NCI-H146 treated with DMSO at 0.1 percent for 48 hours (cell line): ENCODE results near the gene POR.
A peak's percentile ranks its signal among the peaks of the same experiment; 100 is the strongest.
"Not testable (repeated sequence)": the region's sequence is repeated elsewhere in the genome, so short reads cannot be mapped to it uniquely, and the experiment has no call there.

Experiments used
- DNase-seq: peaks from one replicate; lab custom pipeline; 2025; ENCODE audit not compliant: unreplicated experiment; lab: John Stamatoyannopoulos, UW

The POR gene

DNA sequence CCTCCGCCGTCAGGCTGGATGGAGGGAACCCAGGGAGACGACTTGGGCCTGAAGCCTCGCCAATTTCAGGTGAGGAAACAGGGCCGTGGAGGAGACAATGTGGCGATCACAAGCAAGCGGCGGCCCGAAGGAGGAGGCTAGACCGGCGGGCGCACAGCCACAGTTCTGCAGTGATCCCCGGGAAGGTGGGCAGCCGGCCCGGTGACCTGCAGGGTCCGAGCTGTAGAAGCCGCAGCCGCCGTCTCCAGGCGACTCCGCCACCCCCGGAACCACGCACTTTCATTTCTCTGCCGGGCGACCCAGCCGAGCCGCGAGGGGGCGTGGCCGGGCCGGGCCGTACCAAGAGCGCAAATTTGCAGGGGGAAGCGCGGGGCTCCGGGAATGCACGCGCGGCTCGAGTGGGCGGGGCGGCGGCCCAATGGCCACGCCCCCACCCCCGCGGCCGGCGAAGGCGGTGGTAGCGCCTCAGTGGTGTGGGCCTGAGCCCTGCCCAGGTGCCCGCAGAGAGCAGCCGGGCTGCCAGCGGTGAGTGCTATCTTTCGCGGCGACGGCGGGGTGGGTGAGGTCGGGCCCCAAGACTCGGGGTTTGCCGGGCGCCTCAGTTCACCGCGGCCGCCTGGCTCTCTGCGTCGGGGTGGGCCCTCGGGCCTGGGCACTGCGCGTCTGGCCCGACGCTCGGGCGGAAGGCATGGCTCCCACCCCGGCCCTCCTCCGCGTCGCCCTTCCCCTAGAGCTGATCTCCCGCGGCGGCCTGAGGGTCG, at the start of gene POR:
POR (plus strand) TSS at position 501 of the 761 bp plus-strand sequence. CDS start 38,847 bp downstream, outside the sequence.
- DNase-seq, result peak; percentile 71

- DNase-seq, result no peak
Observed at GRCh38 chr7:75866114-75866488, 48.9 kb upstream of the POR start.

DNA sequence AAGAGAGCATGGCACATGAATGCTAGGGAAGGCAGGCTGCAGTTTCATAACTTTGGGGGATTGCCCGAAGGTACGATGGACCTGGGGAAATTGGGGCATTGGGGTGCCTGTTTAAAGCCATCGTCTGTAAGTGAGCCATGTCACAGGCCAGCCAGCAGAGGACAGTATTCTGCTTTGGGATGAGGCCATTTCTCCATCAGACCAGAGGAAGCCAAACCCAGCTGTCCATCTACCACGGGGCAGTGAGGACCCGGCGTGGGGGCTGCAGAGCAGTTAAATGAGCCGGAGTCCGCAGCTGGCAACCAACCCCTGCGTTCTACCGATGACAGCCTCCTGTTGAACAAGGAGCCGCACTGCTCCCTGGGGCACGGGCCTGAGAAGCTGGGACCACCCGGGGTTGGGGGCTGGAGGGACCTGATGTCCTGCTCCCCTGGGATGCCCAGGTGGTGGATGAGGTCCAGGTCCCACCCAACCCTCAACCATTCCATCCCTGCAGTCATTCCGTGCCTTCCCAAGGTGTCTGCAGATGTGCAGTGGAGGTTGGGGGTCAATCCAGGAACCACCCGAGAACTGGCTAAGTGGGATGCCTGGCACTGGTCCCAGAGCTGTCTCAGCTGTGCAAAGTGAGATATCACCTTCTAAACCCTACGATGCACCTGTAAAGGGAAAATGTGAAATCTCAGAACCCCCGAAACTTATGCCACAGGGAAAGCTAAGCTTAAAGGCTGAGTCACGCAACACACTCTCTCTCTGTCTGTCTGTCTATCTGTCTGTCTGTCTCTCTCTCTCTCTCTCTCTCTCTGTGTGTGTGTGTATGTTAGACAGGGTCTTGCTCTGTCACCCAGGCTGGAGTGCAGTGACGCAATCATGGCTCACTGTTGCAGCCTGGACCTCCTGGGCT, 48.2 kb upstream of the POR start:
- DNase-seq, result peak; percentile 70

- no peak for DNase-seq
Observed at GRCh38 chr7:75867390-75867717, 47.6 kb upstream of the POR start.

GRCh38 chr7:75868153-75868552, 46.8 kb upstream of the POR start:
- DNase-seq, result no peak

DNA sequence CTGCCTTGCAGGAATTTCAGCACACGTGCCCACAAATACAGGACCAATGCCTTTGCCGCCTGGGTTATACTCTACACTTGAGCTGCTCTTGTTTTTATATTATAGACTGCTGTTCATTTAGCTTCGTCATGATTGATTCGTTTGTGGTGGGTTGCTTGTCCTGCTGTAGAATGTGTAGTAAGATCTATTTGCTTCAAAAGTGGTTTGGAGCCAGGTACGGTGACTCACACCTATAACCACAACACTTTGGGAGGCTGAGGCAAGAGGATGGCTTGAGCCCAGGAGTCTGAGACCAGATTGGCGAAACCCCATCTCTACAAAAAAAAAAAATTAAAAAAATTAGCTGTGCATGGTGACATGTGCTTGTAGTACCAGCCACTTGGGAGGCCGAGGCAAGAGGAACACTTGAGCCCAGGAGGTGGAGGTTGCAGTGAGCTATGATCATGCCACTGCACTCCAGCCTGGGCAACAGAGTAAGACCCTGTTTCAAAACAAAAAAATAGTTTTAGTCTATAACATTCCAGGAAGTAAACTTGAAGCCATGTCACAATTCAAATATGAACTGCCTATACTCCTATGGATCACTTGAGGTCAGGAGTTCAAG, 45.1 kb upstream of the POR start:
- no peak for DNase-seq

- DNase-seq, result no peak
Observed at GRCh38 chr7:75870557-75871161, 44.3 kb upstream of the POR start.

GRCh38 chr7:75872073-75872782, 42.7 kb upstream of the POR start:
- DNase-seq, result no peak

GRCh38 chr7:75874180-75874579, 40.8 kb upstream of the POR start:
- DNase-seq, result not testable (repeated sequence)

DNA sequence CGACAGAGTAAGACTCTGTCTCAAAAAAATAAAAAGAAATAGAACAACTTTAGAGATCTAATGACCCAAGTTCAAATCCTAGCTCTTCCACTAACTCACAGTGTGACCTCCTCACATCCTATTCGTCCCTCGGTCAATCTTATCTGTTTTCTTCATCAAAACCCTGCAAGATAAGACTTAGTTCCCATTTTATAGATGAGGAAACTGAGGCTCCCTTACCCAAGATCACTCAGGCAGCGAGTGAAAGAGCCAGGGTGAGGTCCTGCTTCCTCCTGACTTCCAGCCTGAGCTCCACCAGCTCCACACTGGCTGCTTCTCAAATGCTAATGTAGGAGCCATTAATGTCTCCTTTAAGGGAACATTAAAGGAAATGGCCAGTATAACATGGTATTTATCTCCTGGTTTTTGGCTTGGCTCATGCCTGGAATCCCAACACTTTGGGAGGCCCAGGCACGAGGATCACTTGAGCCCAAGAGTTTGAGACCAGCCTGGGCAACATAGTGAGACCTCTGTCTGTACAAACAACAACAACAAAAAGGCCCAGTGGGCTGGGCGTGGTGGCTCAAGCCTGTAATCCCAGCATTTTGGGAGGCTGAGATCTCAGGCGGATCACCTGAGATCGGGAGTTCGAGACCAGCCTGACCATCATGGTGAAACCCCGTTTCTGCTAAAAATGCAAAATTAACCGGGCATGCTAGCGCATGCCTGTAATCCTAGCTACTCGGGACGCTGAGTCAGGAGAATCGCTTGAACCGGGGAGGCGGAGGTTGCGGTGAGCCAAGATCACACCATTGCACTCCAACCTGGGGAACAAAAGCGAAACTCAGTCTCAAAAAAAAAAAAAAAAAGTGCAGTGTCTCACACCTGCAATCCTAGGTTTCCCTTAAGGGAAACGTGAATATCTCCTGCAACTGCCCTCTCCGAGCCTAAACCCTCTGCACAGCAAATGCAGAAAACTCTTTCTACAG, 39.6 kb upstream of the POR start:
- DNase-seq, result no peak

DNA sequence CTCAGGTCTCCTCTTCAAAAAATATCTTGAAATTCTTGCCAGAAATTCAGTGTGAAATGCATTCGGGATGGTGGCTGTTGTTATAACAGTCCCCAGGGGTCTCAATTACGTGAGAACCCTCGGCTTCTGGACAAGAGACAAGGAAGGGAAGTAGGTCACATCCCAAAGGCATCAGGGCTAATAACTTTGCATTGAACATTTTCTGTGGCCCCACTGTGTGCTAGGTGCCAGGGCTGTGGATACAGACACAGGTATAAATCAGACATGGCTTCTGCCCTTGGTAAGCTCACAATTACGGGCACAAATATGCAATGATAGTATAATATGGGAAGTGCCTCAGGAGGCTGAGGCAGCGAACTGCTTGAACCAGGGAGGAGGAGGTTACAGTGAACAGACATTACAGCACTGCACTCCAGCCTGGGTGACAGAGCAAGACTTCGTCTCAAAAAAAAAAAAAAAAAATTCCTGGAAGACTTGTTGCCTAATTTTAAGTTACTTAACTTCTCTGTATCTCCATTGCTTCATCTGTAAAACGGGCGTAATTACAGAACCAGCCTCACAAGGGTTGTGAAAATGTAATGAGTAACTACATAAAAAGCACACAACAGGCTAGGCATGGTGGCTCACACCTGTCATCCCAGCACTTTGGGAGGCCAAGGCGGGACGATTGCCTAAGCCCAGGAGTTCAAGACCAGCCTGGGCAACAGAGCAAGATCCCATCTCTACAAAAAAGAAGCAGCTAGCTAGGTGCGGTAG, 38.7 kb upstream of the POR start:
- DNase-seq, result no peak

GRCh38 chr7:75878312-75878768, 36.6 kb upstream of the POR start:
- no peak for DNase-seq

- peak; percentile 87 for DNase-seq
Observed at GRCh38 chr7:75878769-75879611, 36.0 kb upstream of the POR start, which contains the start of gene RHBDD2. Gene RHBDD2, plus strand, starts transcription at chr7:75879034. Its CDS starts 49 bp downstream, at chr7:75879083.

DNA sequence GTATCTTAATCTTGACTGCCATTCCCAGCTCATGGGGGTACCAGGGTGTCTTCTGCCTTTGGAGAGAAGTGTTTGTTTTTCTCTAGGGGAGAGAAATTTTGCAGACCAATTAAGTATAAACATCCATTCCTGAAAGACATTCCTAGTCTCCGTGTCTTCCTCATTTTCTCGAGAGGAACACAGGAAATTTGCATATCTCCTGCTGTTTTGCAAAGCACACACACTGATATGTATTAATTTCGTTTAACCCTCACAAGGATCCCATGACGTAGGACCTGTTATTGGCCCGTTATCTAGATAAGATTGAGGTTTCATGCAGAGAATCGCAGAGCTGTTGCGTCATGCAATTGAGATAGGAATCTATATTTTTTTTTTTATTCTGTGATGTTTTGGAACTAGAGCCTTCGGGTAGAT, 35.2 kb upstream of the POR start:
- peak; percentile 43 for DNase-seq

GRCh38 chr7:75880242-75880641, 34.7 kb upstream of the POR start:
- no peak for DNase-seq

DNA sequence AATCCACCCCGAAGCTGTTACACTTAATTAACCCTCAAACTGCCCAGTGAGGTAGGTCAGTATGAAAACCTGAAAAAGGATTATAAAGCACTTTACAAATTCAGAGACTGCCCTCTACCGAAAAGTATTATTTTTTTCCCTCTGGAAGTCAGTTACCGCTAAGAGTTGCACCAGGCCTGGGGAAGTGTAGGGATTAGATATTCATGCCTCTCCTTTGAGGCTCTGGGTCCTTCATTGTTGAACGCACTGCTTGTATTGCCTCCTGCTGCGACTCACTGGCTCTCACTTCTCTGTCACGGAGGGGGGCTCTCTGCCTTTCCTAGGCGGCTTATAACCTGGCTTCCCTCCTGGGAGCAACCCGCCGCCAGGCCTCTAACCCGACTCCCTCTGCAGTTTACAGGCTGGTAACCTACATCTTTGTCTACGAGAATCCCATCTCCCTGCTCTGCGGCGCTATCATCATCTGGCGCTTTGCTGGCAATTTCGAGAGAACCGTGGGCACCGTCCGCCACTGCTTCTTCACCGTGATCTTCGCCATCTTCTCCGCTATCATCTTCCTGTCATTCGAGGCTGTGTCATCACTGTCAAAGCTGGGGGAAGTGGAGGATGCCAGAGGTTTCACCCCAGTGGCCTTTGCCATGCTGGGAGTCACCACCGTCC, 33.4 kb upstream of the POR start:
- no peak for DNase-seq

GRCh38 chr7:75883265-75883824, 31.6 kb upstream of the POR start:
- not testable (repeated sequence) for DNase-seq
